IMR-90 (cell line): ENCODE measurements around the gene ZNF407. TPM values are rescaled to one million over a fixed set of nuclear protein-coding genes. Genes with fewer than 3 reads are reported as not detected.
A peak's percentile ranks its signal among the peaks of the same experiment; 100 is the strongest.

Source experiments
- ATAC-seq: fragments of 200-7000 bp; cut with Tn5 transposase; 2 replicates; pipeline ENCODE4 v1.9.1; 2020; ENCODE audit warnings: low read depth, mild to moderate bottlenecking, moderate library complexity
- BruUV-seq: library from RNA; stranded (reverse); fragments of 400-500 nt; replicated peaks from 2 replicates; lab custom pipeline; 2021; lab: Mats Ljungman, UMichigan
- CTCF ChIA-PET: fragments of 300-600 bp; formaldehyde crosslinking; extraction: SDS; loops from one replicate; lab custom pipeline; 2021; ENCODE audit warnings: antibody characterized with exemption; lab: Yijun Ruan, JAX
- POLR2A ChIA-PET: fragments of 300-600 bp; sonication (Branson Sonifier 250); formaldehyde crosslinking; loops from one replicate; lab custom pipeline; 2022; ENCODE audit warnings: antibody characterized with exemption; ENCODE audit not compliant: unreplicated experiment; lab: Charles Lee
- DNase-seq: peaks from one replicate; pipeline ENCODE4 v3.0.0; 2013
- H2AFZ ChIP-seq: replicated peaks from 2 replicates; pipeline ENCODE3; 2013; ENCODE audit warnings: low read length, mild to moderate bottlenecking; ENCODE audit not compliant: poor library complexity
- H2AK5ac ChIP-seq: 2 replicates; pipeline ENCODE4 v1.6.1; 2013; ENCODE audit warnings: low read depth, low read length, inconsistent platforms
- H2AK9ac ChIP-seq: replicated peaks from 2 replicates; pipeline ENCODE3; 2013; ENCODE audit warnings: mild to moderate bottlenecking, low read depth, low read length, moderate library complexity; ENCODE audit not compliant: poor library complexity
- H2BK120ac ChIP-seq: 2 replicates; pipeline ENCODE4 v1.6.1; 2013; ENCODE audit warnings: low read depth, low read length, inconsistent platforms
- H2BK15ac ChIP-seq: 3 replicates; pipeline ENCODE4 v1.6.1; 2013; ENCODE audit warnings: low read depth, low read length, inconsistent platforms
- H2BK20ac ChIP-seq: 2 replicates; pipeline ENCODE4 v1.6.1; 2013; ENCODE audit warnings: low read depth, mild to moderate bottlenecking, inconsistent platforms, low read length, moderate library complexity
- H2BK5ac ChIP-seq: 2 replicates; pipeline ENCODE4 v1.6.1; 2013; ENCODE audit warnings: mild to moderate bottlenecking, low read depth, low read length, inconsistent platforms; ENCODE audit not compliant: poor library complexity, severe bottlenecking
- H3K14ac ChIP-seq: replicated peaks from 2 replicates; pipeline ENCODE4 v1.6.1; 2013; ENCODE audit warnings: low read depth, low read length, inconsistent platforms
- H3K18ac ChIP-seq: 2 replicates; pipeline ENCODE4 v1.6.1; 2013; ENCODE audit warnings: low read depth, low read length, control low read depth
- H3K23ac ChIP-seq: 2 replicates; pipeline ENCODE4 v1.6.1; 2013; ENCODE audit warnings: low read depth, low read length, inconsistent platforms
- H3K27ac ChIP-seq: 2 replicates; pipeline ENCODE4 v1.5.1; 2013; ENCODE audit warnings: mild to moderate bottlenecking, control low read depth, low read length; ENCODE audit not compliant: insufficient read depth
- H3K27me3 ChIP-seq: 2 replicates; pipeline ENCODE4 v1.6.1; 2013; ENCODE audit warnings: low read length; ENCODE audit not compliant: control insufficient read depth, insufficient read depth
- H3K36me3 ChIP-seq: 2 replicates; pipeline ENCODE4 v1.6.1; 2013; ENCODE audit warnings: low read length, mixed read lengths; ENCODE audit not compliant: control insufficient read depth, insufficient read depth
- H3K4ac ChIP-seq: 2 replicates; pipeline ENCODE4 v1.6.1; 2013; ENCODE audit warnings: low read depth, low read length, inconsistent platforms
- H3K4me1 ChIP-seq: 2 replicates; pipeline ENCODE4 v1.6.1; 2013; ENCODE audit warnings: low read length, mixed read lengths; ENCODE audit not compliant: control insufficient read depth, insufficient read depth
- H3K4me2 ChIP-seq: 2 replicates; pipeline ENCODE4 v1.6.1; 2013; ENCODE audit warnings: low read depth, mild to moderate bottlenecking, control low read depth, low read length, moderate library complexity
- H3K4me3 ChIP-seq: 2 replicates; pipeline ENCODE4 v1.5.1; 2013; ENCODE audit warnings: low read depth, mild to moderate bottlenecking, control low read depth, low read length, moderate library complexity; ENCODE audit not compliant: insufficient read depth
- H3K56ac ChIP-seq: 2 replicates; pipeline ENCODE4 v1.6.1; 2013; ENCODE audit warnings: low read length, inconsistent platforms; ENCODE audit not compliant: insufficient read depth; ENCODE audit errors: extremely low read depth
- H3K79me1 ChIP-seq, 2 experiments: 2 replicates each; pipeline ENCODE4 v1.6.1; 2013; ENCODE audit warnings: low read length in 2 of 2, inconsistent platforms in 1 of 2, low read depth in 1 of 2
- H3K9ac ChIP-seq: 2 replicates; pipeline ENCODE4 v1.6.1; 2013; ENCODE audit warnings: low read depth, low read length, control low read depth
- H3K9me1 ChIP-seq: 2 replicates; pipeline ENCODE4 v1.6.1; 2013; ENCODE audit warnings: low read length, inconsistent platforms; ENCODE audit not compliant: insufficient read depth
- H3K9me3 ChIP-seq: 2 replicates; pipeline ENCODE4 v1.6.1; 2013; ENCODE audit warnings: low read length; ENCODE audit not compliant: control insufficient read depth, insufficient read depth
- H4K20me1 ChIP-seq: 2 replicates; pipeline ENCODE4 v1.6.1; 2013; ENCODE audit warnings: low read length, inconsistent platforms; ENCODE audit not compliant: insufficient read depth
- H4K5ac ChIP-seq: 2 replicates; pipeline ENCODE4 v1.6.1; 2013; ENCODE audit warnings: mild to moderate bottlenecking, low read depth, low read length, control low read depth
- H4K8ac ChIP-seq, 2 experiments: 2 replicates each; pipeline ENCODE4 v1.6.1; 2013; ENCODE audit warnings: low read depth in 2 of 2, low read length in 2 of 2, control low read depth in 1 of 2, inconsistent platforms in 1 of 2
- H4K91ac ChIP-seq: 2 replicates; pipeline ENCODE4 v1.6.1; 2013; ENCODE audit warnings: low read depth, low read length, inconsistent platforms; ENCODE audit not compliant: insufficient read depth
- CTCF ChIP-seq: conservative IDR thresholded peaks from 2 replicates; pipeline ENCODE4 v1.5.1; 2012; ENCODE audit warnings: mild to moderate bottlenecking, low read depth, low read length, improper control_type of control experiment
- ELK1 ChIP-seq: fragments of 150-350 bp; IDR thresholded peaks from 2 replicates; pipeline ENCODE4 v1.6.1; 2016; ENCODE audit warnings: low read depth, mild to moderate bottlenecking, low read length, moderate library complexity, borderline replicate concordance
- MAFK ChIP-seq: IDR thresholded peaks from 2 replicates; pipeline ENCODE4 v1.6.1; 2012; ENCODE audit warnings: low read depth, low read length, improper control_type of control experiment
- RFX5 ChIP-seq: IDR thresholded peaks from 2 replicates; pipeline ENCODE4 v1.8.0; 2012; ENCODE audit warnings: low read depth, mild to moderate bottlenecking, low read length, moderate library complexity
- WGBS, 2 experiments: methylation state at CpG; one replicate each; pipeline versions ENCODE4 v1.1.5 to v1.1.7; 2013; ENCODE audit warnings: missing lambda C conversion rate in 2 of 2; ENCODE audit not compliant: insufficient read length in 1 of 2; ENCODE audit errors: extremely low coverage in 2 of 2; 5-methylcytosine and 5-hydroxymethylcytosine counted together
- dilution Hi-C: fragments of 300-500 bp; cut with HindIII; formaldehyde crosslinking; loops from one replicate; pipeline ENCODE4 v1.14.3; 2018; ENCODE audit warnings: low sequenced_read_pairs; ENCODE audit not compliant: unreplicated experiment
- in situ Hi-C: fragments of 300-500 bp; cut with MboI; formaldehyde crosslinking; loops from 3 replicates; pipeline ENCODE4 v1.14.3; 2019; ENCODE audit warnings: low sequenced_read_pairs, inconsistent platforms, mixed read lengths
- intact Hi-C: fragments of 100-400 bp; cut with micrococcal nuclease; formaldehyde crosslinking; loops from 2 replicates; pipeline ENCODE4 v1.10.0; 2022
- polyA plus RNA-seq, 3 experiments: library from polyadenylated mRNA; depleted of rRNA; stranded (reverse); fragments of >200 nt; gene quantifications; 2 replicates each; pipeline ENCODE4 v1.2.3, GENCODE V29; 2012; ENCODE audit warnings: low replicate concordance in 1 of 3
- total RNA-seq: library from RNA; depleted of rRNA; stranded (reverse); fragments of >200 nt; gene quantifications from 2 replicates; pipeline ENCODE4 v1.2.3, GENCODE V29; 2012

Gene ZNF407
- total and polyA plus RNA-seq, 2 of the 4 experiments (the other 2 are of a cell fraction), result 3.1 to 20.1 TPM

- Histone ChIP-seq H3K27ac (no peak overlapping the region), H2BK120ac (no peak overlapping the region), H3K23ac (no peak overlapping the region), H4K5ac (no peak overlapping the region), H2BK5ac (no peak overlapping the region), H3K79me1 (peaks cover 43 to 61% of the 10 kb centered on the region in 2 experiments), H3K56ac (no peak overlapping the region), H3K4me3 (no peak overlapping the region), H3K36me3 (no peaks in the 10 kb centered on the region), H3K9ac (no peak overlapping the region), H2AK5ac (no peak overlapping the region), H2AK9ac (no peak overlapping the region), H4K20me1 (peaks cover 9% of the 10 kb centered on the region; the same call in 1 of the 2 replicates), H3K14ac (no peak overlapping the region), H3K4ac (no peak overlapping the region), H3K4me2 (no peak overlapping the region), H3K27me3 (no peaks in the 10 kb centered on the region), H3K9me1 (peaks cover 11% of the 10 kb centered on the region), H3K9me3 (no peaks in the 10 kb centered on the region), H4K91ac (no peak overlapping the region), H2AFZ (no peak overlapping the region), H3K18ac (no peak overlapping the region), H3K4me1 (peaks cover 3% of the 10 kb centered on the region; the same call in 1 of the 2 replicates), H2BK20ac (no peak overlapping the region), H2BK15ac (no peak overlapping the region), H4K8ac (no peak overlapping the region)
- dilution Hi-C loops, result no loop called here
- intact Hi-C loops, result no loop called here
- DNase-seq, result peak; percentile 38
- TF ChIP-seq ELK1 (no peak), MAFK (no peak), RFX5 (no peak), CTCF (no peak)
- WGBS, 2 experiments, result no CpG with 5 or more reads among the region's 5 CpGs
- in situ Hi-C loops, result no loop called here
- ChIA-PET POLR2A (no interaction called here), CTCF (no interaction called here)
- ATAC-seq, result peak; percentile 29; the same call in 1 of the 2 replicates
- BruUV-seq, result no TSS peak
Measured at GRCh38 chr18:74625157-74625556, 27.5 kb downstream of the ZNF407 start.
